Measurements from ENCODE around the gene TMEM139.

Gene TMEM139

GRCh38 chr7:143329471-143330170, 44.9 kb downstream of the TMEM139 start:
- DNase-seq = no peak

GRCh38 chr7:143331179-143331801, 46.5 kb downstream of the TMEM139 start:
- DNase-seq = no peak

DNA sequence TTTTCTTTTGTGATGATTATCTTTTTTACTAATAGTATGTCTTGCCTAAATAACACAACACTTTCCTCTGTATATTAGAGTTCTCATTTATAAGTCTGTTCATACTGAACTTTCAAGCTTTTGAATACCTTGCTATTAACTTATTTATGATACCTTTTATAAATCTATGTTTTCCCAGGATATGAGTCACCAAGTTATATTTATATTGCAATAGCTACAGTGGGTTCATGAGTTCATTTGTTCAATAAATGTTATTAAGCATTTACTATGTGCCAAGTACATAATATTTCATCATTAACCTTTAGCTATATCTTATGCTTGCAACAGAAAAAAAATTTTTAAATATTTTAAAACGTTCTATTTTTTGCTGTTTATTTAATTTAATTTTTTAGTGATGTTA, 49.5 kb downstream of the TMEM139 start:
- DNase-seq = no peak

- DNase-seq = no peak
These were observed 52.5 kb downstream of the TMEM139 start for GRCh38 chr7:143337216-143337615.
